ENCODE data around the gene CFTR.

CFTR gene

GRCh38 chr7:117588352-117588794 is 108.5 kb downstream of the CFTR start:
- DNase-seq: no peak
- Histone ChIP-seq H3K4me3 (ENCODE audit: low read depth, low read length) (no peak overlapping the region), H3K27me3 (replicated peaks) (no peaks in the 10 kb centered on the region), H3K27ac (no peak overlapping the region), H3K36me3 (replicated peaks) (no peaks in the 10 kb centered on the region)
- TF ChIP-seq CTCF (IDR thresholded peaks at IDR 0.05; ENCODE audit: low read depth, low read length, missing control alignments): no peak
- in situ Hi-C loops (cut with HindIII; ENCODE audit: low pct_ligation_motif_present, low sequenced_read_pairs): no loop called here

GRCh38 chr7:117590191-117590590 is 110.4 kb downstream of the CFTR start:
- TF ChIP-seq CTCF (IDR thresholded peaks at IDR 0.05; ENCODE audit: low read depth, low read length, missing control alignments): no peak
- Histone ChIP-seq H3K27ac (no peak overlapping the region), H3K4me3 (ENCODE audit: low read depth, low read length) (no peak overlapping the region), H3K36me3 (replicated peaks) (no peaks in the 10 kb centered on the region), H3K27me3 (replicated peaks) (no peaks in the 10 kb centered on the region)
- in situ Hi-C loops (cut with HindIII; ENCODE audit: low pct_ligation_motif_present, low sequenced_read_pairs): no loop called here
- no peak for DNase-seq

- Histone ChIP-seq H3K27ac (no peak overlapping the region), H3K4me3 (ENCODE audit: low read depth, low read length) (no peak overlapping the region), H3K36me3 (replicated peaks) (no peaks in the 10 kb centered on the region), H3K27me3 (replicated peaks) (no peaks in the 10 kb centered on the region)
- DNase-seq: no peak
- in situ Hi-C loops (cut with HindIII; ENCODE audit: low pct_ligation_motif_present, low sequenced_read_pairs): no loop called here
- TF ChIP-seq CTCF (IDR thresholded peaks at IDR 0.05; ENCODE audit: low read depth, low read length, missing control alignments): no peak
Measured at GRCh38 chr7:117592011-117592635, 112.3 kb downstream of the CFTR start.

- H3K27ac ChIP-seq: no peak overlapping the region
Measured at GRCh38 chr7:117596134-117596533, 116.3 kb downstream of the CFTR start.

GRCh38 chr7:117597755-117598154 is 117.9 kb downstream of the CFTR start:
- Histone ChIP-seq H3K36me3 (replicated peaks) (no peaks in the 10 kb centered on the region), H3K4me3 (ENCODE audit: low read depth, low read length) (no peak overlapping the region), H3K27me3 (replicated peaks) (no peaks in the 10 kb centered on the region), H3K27ac (no peak overlapping the region)
- in situ Hi-C loops (cut with HindIII; ENCODE audit: low pct_ligation_motif_present, low sequenced_read_pairs): no loop called here
- DNase-seq: no peak
- TF ChIP-seq CTCF (IDR thresholded peaks at IDR 0.05; ENCODE audit: low read depth, low read length, missing control alignments): no peak

More at GRCh38 chr7:117596134-117596533, 116.3 kb downstream of the CFTR start:
- no peak for TF ChIP-seq CTCF (IDR thresholded peaks at IDR 0.05; ENCODE audit: low read depth, low read length, missing control alignments)
- DNase-seq: no peak
- Histone ChIP-seq H3K36me3 (replicated peaks) (no peaks in the 10 kb centered on the region), H3K27me3 (replicated peaks) (no peaks in the 10 kb centered on the region), H3K4me3 (ENCODE audit: low read depth, low read length) (no peak overlapping the region)
- in situ Hi-C loops (cut with HindIII; ENCODE audit: low pct_ligation_motif_present, low sequenced_read_pairs): no loop called here

GRCh38 chr7:117600911-117601310 is 121.1 kb downstream of the CFTR start:
- in situ Hi-C loops (cut with HindIII; ENCODE audit: low pct_ligation_motif_present, low sequenced_read_pairs): no loop called here
- Histone ChIP-seq H3K4me3 (ENCODE audit: low read depth, low read length) (no peak overlapping the region), H3K27me3 (replicated peaks) (no peaks in the 10 kb centered on the region), H3K36me3 (replicated peaks) (no peaks in the 10 kb centered on the region), H3K27ac (no peak overlapping the region)
- DNase-seq: no peak
- no peak for TF ChIP-seq CTCF (IDR thresholded peaks at IDR 0.05; ENCODE audit: low read depth, low read length, missing control alignments)

All from brain microvascular endothelial cell (primary cell).